OCI-LY1 (cell line): ENCODE measurements around the gene RNASEH2C.
"Not testable (repeated sequence)": the region's sequence is repeated elsewhere in the genome, so short reads cannot be mapped to it uniquely, and the experiment has no call there.

ENCODE experiments used
- H2AFZ ChIP-seq: fragments of 200-600 bp; sonication (generic), shearing (Covaris generic); 2 replicates; pipeline ENCODE4 v1.6.0; 2014; ENCODE audit warnings: antibody characterized with exemption, mild to moderate bottlenecking, low read length
- H3F3A ChIP-seq: fragments of 200-600 bp; sonication (generic), shearing (Covaris generic); 2 replicates; pipeline ENCODE4 v1.6.0; 2014; ENCODE audit warnings: mild to moderate bottlenecking, antibody characterized with exemption, low read length, moderate library complexity; ENCODE audit not compliant: insufficient read depth
- H3K27ac ChIP-seq: fragments of 200-600 bp; sonication (generic); 2 replicates; pipeline ENCODE4 v1.5.1; 2014; ENCODE audit warnings: low read length, mixed run types, mild to moderate bottlenecking, low read depth; ENCODE audit not compliant: poor library complexity, severe bottlenecking
- H3K27me3 ChIP-seq: fragments of 200-600 bp; sonication (generic); 2 replicates; pipeline ENCODE4 v1.6.0; 2014; ENCODE audit warnings: antibody characterized with exemption, mild to moderate bottlenecking, low read length, moderate library complexity; ENCODE audit not compliant: insufficient read depth
- H3K36me3 ChIP-seq: fragments of 200-600 bp; sonication (generic); 2 replicates; pipeline ENCODE4 v1.6.1; 2014; ENCODE audit warnings: mild to moderate bottlenecking, antibody characterized with exemption, low read length, moderate library complexity, mixed read lengths; ENCODE audit not compliant: insufficient read depth
- H3K4me1 ChIP-seq: fragments of 200-600 bp; sonication (generic); 2 replicates; pipeline ENCODE4 v1.5.1; 2014; ENCODE audit warnings: mild to moderate bottlenecking, low read length, moderate library complexity; ENCODE audit not compliant: insufficient read depth, severe bottlenecking
- H3K4me2 ChIP-seq: fragments of 200-600 bp; sonication (generic), shearing (Covaris generic); 2 replicates; pipeline ENCODE4 v1.6.1; 2014; ENCODE audit warnings: low read length
- H3K4me3 ChIP-seq: fragments of 200-600 bp; sonication (generic); 2 replicates; pipeline ENCODE4 v1.5.1; 2014; ENCODE audit warnings: low read length, low read depth, mild to moderate bottlenecking, mixed read lengths; ENCODE audit not compliant: poor library complexity, severe bottlenecking
- H3K79me2 ChIP-seq: fragments of 200-600 bp; shearing (Covaris generic); 2 replicates; pipeline ENCODE4 v1.6.1; 2016; ENCODE audit warnings: mixed run types, low read length, mixed read lengths; ENCODE audit not compliant: insufficient read depth
- H3K9ac ChIP-seq: fragments of 200-600 bp; sonication (generic), shearing (Covaris generic); 2 replicates; pipeline ENCODE4 v1.6.1; 2014; ENCODE audit warnings: mild to moderate bottlenecking, low read length, mixed read lengths
- H3K9me2 ChIP-seq: fragments of 200-600 bp; sonication (generic), shearing (Covaris generic); 2 replicates; pipeline ENCODE4 v1.6.1; 2014; ENCODE audit warnings: low read depth, mild to moderate bottlenecking, low read length, mixed read lengths
- H3K9me3 ChIP-seq: fragments of 200-600 bp; shearing (Covaris generic); 2 replicates; pipeline ENCODE4 v1.6.1; 2014; ENCODE audit warnings: low read length, mixed read lengths
- H4K20me1 ChIP-seq: fragments of 200-600 bp; sonication (generic), shearing (Covaris generic); 2 replicates; pipeline ENCODE4 v1.6.0; 2016; ENCODE audit warnings: mild to moderate bottlenecking, low read length; ENCODE audit not compliant: insufficient read depth
- CTCF ChIP-seq: fragments of 200-600 bp; sonication (generic), shearing (Covaris generic); IDR thresholded peaks from 2 replicates; pipeline ENCODE4 v1.5.1; 2017; ENCODE audit warnings: mild to moderate bottlenecking, antibody characterized with exemption, low read length, moderate library complexity, mixed read lengths
- EZH2 ChIP-seq: fragments of 200-600 bp; sonication (generic), shearing (Covaris generic); IDR thresholded peaks from 2 replicates; pipeline ENCODE4 v1.8.0; 2017; ENCODE audit warnings: borderline replicate concordance, mixed run types, mild to moderate bottlenecking, antibody characterized with exemption, low read length, moderate library complexity, mixed read lengths

RNASEH2C gene

GRCh38 chr11:65720211-65720934, at the start of gene RNASEH2C:
Gene RNASEH2C, minus strand, starts transcription at chr11:65720798. Its CDS starts 40 bp downstream, at chr11:65720758.
- Histone ChIP-seq H3K9me3 (no peaks in the 10 kb centered on the region), H3K79me2 (peaks cover 11% of the 10 kb centered on the region; the same call in 1 of the 2 replicates), H4K20me1 (no peaks in the 10 kb centered on the region), H3K27me3 (no peaks in the 10 kb centered on the region), H3K4me3 (peak within 1 kb of the TSS; percentile 82), H3K4me1 (peaks cover 22% of the 10 kb centered on the region), H3K36me3 (peaks cover 46% of the 10 kb centered on the region), H3K4me2 (peak within 1 kb of the TSS; percentile 95), H3K27ac (peak within 1 kb of the TSS; percentile 0), H3K9me2 (no peaks in the 10 kb centered on the region), H3K9ac (peak within 1 kb of the TSS; percentile 81), H3F3A (no peaks in the 10 kb centered on the region), H2AFZ (no peak within 1 kb of the TSS)
- TF ChIP-seq EZH2 = no peak

- H3K27ac ChIP-seq, H3K27me3 ChIP-seq, H3K9me2 ChIP-seq, H3K4me1 ChIP-seq, H3F3A ChIP-seq, H3K79me2 ChIP-seq, H2AFZ ChIP-seq, H3K9me3 ChIP-seq, H3K4me3 ChIP-seq, H4K20me1 ChIP-seq, H3K4me2 ChIP-seq, H3K9ac ChIP-seq, H3K36me3 ChIP-seq: not testable (repeated sequence)
Observed at GRCh38 chr11:65767806-65768205, 47.2 kb upstream of the RNASEH2C start.

- no peak for TF ChIP-seq CTCF
- no peak for TF ChIP-seq EZH2
- Histone ChIP-seq H3K36me3 (no peaks in the 10 kb centered on the region; the same call in 1 of the 2 replicates), H3K4me3 (no peak overlapping the region), H3K9me2 (no peaks in the 10 kb centered on the region), H3K27ac (no peak overlapping the region), H3K79me2 (no peaks in the 10 kb centered on the region), H3K4me2 (no peak overlapping the region), H3K9ac (no peak overlapping the region), H3K9me3 (no peaks in the 10 kb centered on the region), H3K27me3 (0 out of 2 replicates have a peak, but pooled peaks cover 4% of the 10 kb centered on the region), H3F3A (no peaks in the 10 kb centered on the region), H2AFZ (no peak overlapping the region), H4K20me1 (no peaks in the 10 kb centered on the region), H3K4me1 (no peaks in the 10 kb centered on the region)
Observed at GRCh38 chr11:65767406-65767805, 46.8 kb upstream of the RNASEH2C start.

GRCh38 chr11:65766535-65766934, 45.9 kb upstream of the RNASEH2C start:
- Histone ChIP-seq H3K4me1 (no peaks in the 10 kb centered on the region), H3K4me3 (no peak overlapping the region), H3K4me2 (no peak overlapping the region), H3K9ac (no peak overlapping the region), H3K9me3 (no peaks in the 10 kb centered on the region), H3F3A (no peaks in the 10 kb centered on the region), H3K27ac (no peak overlapping the region), H2AFZ (no peak overlapping the region), H3K27me3 (0 out of 2 replicates have a peak, but pooled peaks cover 4% of the 10 kb centered on the region), H3K79me2 (no peaks in the 10 kb centered on the region), H3K36me3 (no peaks in the 10 kb centered on the region; the same call in 1 of the 2 replicates), H4K20me1 (no peaks in the 10 kb centered on the region), H3K9me2 (no peaks in the 10 kb centered on the region)
- TF ChIP-seq EZH2 = no peak
- TF ChIP-seq CTCF = no peak
